NCI-H226 (cell line): ENCODE results near the gene CARMIL1.
"Not testable (repeated sequence)": the region's sequence is repeated elsewhere in the genome, so short reads cannot be mapped to it uniquely, and the experiment has no call there.

Source experiments
- DNase-seq: peaks from one replicate; pipeline ENCODE4 v3.0.0-alpha.2; 2015

CARMIL1 gene

GRCh38 chr6:25585225-25585624 is 306.1 kb downstream of the CARMIL1 start:
- DNase-seq, result no peak

DNA sequence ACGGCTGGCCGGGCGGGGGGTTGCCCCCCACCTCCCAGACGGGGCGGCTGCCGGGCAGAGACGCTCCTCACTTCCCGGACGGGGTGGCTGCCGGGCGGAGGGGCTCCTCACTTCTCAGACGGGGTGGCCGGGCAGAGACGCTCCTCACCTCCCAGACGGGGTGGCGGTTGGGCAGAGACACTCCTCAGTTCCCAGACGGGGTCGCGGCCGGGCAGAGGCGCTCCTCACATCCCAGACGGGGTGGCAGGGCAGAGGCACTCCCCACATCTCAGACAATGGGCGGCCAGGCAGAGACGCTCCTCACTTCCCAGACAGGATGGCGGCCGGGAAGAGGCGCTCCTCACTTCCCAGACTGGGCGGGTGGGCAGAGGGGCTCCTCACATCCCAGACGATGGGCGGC is 306.9 kb downstream of the CARMIL1 start:
- DNase-seq, result not testable (repeated sequence)

DNA sequence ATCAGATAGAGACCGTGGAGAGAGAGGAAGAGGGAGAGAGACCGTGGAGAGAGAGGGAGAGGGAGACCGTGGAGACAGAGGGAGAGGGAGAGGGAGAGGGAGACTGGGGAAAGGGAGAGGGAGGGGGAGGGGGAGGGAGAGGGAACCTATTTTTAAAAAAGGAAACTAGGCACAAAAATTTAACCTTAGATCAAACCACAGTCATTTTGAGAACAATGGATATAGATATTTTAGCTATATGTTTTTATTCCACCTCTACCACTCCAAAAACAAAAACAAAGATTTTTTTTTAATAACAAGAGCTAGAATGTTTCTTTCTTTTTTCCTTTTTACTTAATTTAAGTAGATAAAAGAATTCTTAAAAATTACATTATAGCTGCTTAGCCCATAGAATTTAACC is 307.8 kb downstream of the CARMIL1 start:
- no peak for DNase-seq

DNA sequence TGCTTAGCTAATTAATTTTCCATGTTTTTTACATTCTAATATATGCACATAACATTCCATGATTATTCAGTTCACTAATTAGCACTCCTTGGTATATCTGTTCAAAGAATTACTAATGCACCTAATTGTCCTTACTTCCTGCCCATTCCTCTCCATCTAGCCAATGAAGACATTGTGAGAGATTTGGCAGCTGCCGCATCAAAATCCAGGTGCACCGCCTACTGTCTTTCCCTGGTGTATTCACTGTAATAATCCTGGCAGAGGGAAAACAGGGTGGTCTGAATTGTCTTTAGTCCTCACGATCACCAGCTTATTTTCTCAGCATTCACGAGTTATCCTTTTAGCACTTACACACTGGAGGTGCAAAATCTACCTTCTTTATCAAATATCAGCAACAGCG is 311.8 kb downstream of the CARMIL1 start:
- no peak for DNase-seq

DNA sequence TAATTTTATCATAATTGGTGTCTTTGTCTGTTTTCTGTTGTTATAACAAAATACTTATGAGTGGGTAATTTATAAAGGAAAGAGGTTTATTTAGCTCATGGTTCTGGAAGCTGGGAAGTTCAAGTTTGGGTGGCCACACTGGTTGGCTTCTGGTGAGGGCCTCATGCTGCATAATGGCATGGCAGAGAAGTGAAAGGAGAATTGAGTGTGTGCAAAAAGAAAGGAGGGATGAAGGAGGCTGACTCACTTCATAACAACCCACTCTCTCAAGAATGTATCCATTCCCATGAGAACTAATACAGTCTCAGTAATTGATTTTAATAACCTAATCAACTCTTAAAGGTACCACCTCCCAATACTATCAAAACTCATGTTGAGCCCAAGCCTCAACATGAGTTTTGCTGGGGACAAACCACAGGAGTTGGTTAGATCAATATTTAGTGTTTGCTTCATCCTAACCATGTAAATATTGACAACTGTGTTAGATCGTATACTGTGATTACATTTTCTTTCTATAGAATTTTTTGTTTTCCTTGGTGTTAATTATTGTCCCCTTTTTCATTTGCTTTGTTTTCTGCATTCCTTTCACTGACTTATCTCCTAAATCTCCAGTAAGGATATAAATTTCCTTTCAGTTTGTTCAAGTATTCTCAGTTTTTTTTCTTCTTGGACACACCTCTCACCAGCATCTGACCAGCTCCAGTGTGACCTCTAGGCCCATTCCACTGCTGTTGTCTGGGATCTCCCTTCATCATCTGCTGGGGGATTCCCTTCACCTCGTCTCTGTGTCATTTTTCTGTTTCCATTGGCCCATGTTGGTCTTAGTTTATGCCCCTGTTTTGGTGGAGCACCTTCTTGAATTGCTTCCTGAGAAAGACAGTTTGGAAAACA is 318.0 kb downstream of the CARMIL1 start:
- DNase-seq, result no peak

DNA sequence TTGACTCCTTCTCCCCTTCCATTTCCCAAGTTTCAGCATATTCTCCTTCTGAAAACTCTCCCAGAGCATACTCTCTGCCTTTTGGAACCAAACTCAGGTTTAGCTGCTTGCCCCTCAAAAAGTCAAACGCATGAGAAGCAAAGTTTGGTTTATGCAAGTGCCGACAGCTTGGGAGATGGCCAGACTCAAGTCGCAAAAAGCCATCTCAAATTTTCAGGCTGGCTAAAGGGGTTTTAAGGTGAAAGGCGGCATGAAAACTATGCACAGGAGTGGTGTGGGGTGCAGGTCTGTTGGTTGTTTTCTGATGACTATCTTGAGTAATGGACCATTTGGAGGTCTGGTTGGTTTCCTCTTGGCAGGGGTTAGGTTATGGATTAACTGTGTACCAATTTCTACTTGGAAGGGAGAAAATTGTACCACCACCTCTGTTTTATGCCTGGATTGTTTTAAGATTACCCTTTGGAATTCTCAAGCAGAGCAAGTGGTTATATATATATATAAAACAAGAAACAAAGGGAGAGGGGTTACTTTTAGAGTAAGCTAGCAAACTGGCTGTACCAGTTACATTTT is 320.4 kb downstream of the CARMIL1 start:
- no peak for DNase-seq

GRCh38 chr6:25601800-25602673 is 322.9 kb downstream of the CARMIL1 start:
- no peak for DNase-seq

GRCh38 chr6:25602674-25602982 is 323.5 kb downstream of the CARMIL1 start:
- no peak for DNase-seq

DNA sequence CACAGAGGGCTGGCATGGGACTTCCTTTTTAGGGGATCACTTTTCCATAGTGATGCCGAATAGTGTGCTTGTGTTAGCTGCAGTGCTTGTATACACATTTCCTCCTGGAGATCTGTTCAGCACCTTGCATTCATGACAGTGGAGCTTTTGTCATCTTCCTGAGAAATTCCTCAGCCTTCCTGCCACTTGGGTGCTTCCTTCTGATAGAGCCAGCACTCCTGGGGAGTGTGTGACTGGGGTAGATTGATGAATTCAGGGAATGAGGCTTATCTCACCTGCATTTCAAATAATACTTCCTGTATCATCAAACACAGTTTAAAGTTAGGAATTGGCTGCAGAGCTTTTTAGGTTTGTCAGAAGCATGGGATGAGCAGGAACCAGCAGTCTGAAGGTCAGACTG is 324.1 kb downstream of the CARMIL1 start:
- no peak for DNase-seq

DNA sequence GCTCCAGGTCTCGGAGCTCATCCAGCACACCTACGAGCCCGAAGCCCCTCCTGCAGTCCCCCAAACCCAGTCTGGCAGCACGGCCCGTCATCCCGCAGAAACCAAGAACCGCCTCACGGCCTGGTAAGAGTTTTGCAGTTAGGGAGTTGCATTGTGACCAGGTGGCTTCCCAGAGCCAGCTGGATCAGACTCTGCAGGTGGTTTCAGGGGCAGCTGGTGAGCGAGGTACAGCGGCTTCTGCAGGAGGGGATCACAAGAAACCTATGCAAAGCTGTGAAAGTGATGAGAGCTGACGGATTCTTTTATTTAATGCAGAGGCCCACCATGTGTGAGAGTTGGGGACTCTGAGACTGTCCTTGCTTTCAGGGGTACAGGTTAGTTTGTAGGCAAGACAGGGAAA is 327.0 kb downstream of the CARMIL1 start:
- DNase-seq, result no peak

- DNase-seq, result no peak
These were observed 329.5 kb downstream of the CARMIL1 start for GRCh38 chr6:25608558-25609174.

GRCh38 chr6:25612666-25613065 is 333.5 kb downstream of the CARMIL1 start:
- no peak for DNase-seq

- no peak for DNase-seq
These were observed 334.2 kb downstream of the CARMIL1 start for GRCh38 chr6:25613415-25613814.

- no peak for DNase-seq
These were observed 334.9 kb downstream of the CARMIL1 start for GRCh38 chr6:25614052-25614451.

DNA sequence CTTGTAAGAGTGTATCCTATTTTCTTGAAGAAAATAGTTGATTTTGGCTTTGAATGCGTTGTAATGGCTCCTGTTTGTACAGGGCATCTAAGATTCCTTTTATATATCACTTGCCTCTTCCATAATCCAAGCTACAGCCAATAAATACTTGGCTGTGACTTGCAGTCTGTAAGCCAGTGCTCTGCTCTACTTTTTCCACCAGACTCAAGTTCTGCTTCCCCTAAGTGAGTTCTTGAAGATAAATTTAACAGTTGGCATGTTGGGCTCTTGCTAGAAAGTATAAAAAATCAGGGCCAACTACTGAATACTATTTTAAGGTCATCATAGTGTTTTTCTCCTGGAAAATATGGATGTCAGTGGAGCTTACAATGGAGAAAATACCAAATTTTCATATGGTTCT is 336.3 kb downstream of the CARMIL1 start:
- DNase-seq, result no peak

GRCh38 chr6:25617997-25618396 is 338.8 kb downstream of the CARMIL1 start:
- no peak for DNase-seq

DNA sequence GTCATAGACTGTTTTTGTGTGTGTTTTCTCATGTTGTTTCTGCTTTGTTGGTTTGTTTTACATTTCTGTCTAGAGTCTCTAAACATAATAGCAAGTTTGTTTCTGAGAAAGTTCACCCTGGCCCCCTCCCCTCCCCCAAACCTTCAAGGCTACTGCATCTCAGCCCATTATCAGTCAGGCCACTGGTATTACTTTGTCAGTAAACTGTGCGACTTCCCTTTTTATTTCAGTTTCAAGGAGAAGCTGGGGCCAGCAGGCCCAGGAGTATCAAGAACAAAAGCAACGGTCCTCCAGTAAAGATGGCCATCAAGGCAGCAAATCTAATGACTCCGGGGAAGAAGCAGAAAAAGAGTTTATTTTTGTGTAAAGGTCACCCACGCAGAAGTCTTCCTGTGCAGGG is 340.0 kb downstream of the CARMIL1 start:
- DNase-seq, result no peak

DNA sequence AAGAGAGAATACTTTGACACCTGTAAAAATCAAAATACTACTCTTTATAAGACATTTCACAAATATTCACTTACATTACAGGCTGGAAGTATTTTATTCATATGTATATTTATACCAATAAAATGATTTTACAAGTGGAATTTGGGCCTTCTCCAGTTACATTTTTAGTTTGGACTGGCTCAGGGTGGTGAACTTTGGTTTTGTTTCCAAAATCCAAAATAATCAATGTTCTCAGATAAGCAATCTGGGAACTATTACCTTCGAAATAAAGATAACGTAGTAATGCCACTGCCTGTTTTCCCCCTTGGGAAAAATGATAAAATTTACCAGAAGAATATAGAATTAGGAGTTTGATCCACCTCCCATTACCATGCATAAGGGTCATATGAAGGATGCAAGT is 341.2 kb downstream of the CARMIL1 start:
- DNase-seq, result no peak

DNA sequence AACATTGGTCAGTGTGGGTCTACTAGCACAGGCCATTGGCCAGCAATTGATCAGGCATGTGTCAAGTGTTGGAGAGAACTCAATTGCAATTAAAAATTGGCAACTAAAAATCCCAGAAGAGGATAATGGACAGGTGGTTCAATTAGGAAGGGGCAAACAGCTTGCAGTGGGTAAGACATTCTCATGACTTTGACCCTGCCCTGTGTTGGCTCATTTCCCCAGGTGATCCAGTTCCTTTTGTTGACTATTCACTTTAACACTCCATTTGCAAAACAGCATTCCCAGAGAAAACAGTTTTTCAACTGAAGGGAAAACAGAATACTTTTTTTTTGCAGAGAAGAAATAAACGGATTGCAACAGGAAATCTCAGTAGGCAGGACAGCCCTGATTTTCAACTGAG is 343.9 kb downstream of the CARMIL1 start:
- DNase-seq, result no peak

DNA sequence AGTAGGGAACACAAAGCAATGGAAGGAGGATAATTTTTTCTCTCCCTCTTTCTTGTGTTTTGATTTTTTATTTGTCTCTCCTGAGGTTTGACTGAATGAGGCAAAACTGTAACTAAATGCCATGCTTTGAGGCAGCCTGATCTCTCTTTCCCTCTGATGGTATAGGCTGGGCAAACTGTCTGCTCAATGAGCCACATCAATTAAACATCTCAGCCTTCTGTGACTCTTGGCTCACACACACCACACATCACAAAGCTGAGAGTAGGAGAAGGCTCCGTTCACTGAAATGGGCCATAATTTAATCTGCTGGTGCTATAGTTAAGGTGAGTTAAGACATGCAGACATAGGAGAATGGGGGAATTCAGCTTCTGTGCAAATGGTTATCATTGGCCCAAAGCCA is 344.7 kb downstream of the CARMIL1 start:
- DNase-seq, result no peak

- DNase-seq, result no peak
These were observed 347.8 kb downstream of the CARMIL1 start for GRCh38 chr6:25627001-25627400.

- no peak for DNase-seq
These were observed 349.5 kb downstream of the CARMIL1 start for GRCh38 chr6:25628471-25629197.

DNA sequence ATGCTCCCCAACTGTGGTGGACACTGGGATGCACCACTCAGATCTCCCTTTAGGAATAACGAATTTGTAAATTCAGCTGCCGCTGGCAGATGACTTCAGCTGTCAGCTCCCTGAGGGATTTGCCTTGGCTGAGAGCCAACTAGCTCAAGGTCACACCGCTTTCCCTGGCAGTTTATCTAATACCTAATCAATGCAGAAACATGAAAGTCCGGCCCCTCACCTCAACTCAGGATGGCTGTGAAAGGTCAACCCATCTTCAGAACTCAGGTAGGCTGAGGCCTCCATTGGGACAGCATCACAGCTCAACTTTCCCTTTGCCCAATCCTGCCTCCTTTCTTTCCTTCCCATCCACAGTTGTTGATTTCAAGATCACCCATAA is 350.0 kb downstream of the CARMIL1 start:
- DNase-seq, result no peak
